Tibial nerve (tissue), 4 donors: Measurements from ENCODE around the gene KRT84.

Experiments
- EP300 ChIP-seq, 2 donors: sonication (generic); formaldehyde crosslinking; IDR thresholded peaks; one replicate each; pipeline ENCODE4 v1.6.1; 2017; ENCODE audit warnings: antibody characterized with exemption in 2 of 2, mild to moderate bottlenecking in 1 of 2
- POLR2A ChIP-seq, 2 donors: fragments of 450-650 bp; IDR thresholded peaks; one replicate each; pipeline ENCODE4 v1.6.1; 2017; ENCODE audit warnings: antibody characterized with exemption in 2 of 2, mild to moderate bottlenecking in 2 of 2, moderate library complexity in 2 of 2
- TF ChIP-seq, protein P1 (sequence below), 5 experiments: fragments of 200-600 bp in 3 of 5; fragments of 450-650 bp in 2 of 5; sonication (generic) in 3 of 5; IDR thresholded peaks; one replicate each; pipeline ENCODE4 v1.5.1; 2016 to 2019; ENCODE audit warnings: antibody characterized with exemption in 5 of 5, mild to moderate bottlenecking in 3 of 5, moderate library complexity in 2 of 5

GRCh38 chr12:52359621-52360061, 25.8 kb downstream of the KRT84 start:
- TF ChIP-seq, protein P1, sequence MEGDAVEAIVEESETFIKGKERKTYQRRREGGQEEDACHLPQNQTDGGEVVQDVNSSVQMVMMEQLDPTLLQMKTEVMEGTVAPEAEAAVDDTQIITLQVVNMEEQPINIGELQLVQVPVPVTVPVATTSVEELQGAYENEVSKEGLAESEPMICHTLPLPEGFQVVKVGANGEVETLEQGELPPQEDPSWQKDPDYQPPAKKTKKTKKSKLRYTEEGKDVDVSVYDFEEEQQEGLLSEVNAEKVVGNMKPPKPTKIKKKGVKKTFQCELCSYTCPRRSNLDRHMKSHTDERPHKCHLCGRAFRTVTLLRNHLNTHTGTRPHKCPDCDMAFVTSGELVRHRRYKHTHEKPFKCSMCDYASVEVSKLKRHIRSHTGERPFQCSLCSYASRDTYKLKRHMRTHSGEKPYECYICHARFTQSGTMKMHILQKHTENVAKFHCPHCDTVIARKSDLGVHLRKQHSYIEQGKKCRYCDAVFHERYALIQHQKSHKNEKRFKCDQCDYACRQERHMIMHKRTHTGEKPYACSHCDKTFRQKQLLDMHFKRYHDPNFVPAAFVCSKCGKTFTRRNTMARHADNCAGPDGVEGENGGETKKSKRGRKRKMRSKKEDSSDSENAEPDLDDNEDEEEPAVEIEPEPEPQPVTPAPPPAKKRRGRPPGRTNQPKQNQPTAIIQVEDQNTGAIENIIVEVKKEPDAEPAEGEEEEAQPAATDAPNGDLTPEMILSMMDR (IDR thresholded peaks at IDR 0.05) = no peak
- TF ChIP-seq EP300 (IDR thresholded peaks at IDR 0.05) (no peak), POLR2A (IDR thresholded peaks at IDR 0.05) (no peak)
